Uterus (tissue), 4 donors: ENCODE measurements around the gene PLCB3. TPM values are rescaled to one million over a fixed set of nuclear protein-coding genes. Genes with fewer than 3 reads are reported as not detected.
A peak's percentile ranks its signal among the peaks of the same experiment; 100 is the strongest.

Experiments
- DNase-seq, 2 donors: peaks; one replicate each; pipeline ENCODE4 v3.0.0-alpha.2; 2019 to 2020
- H3K27ac ChIP-seq, 2 donors: fragments of 200-600 bp; sonication (generic); 1 replicate in 1 of 2; 2 replicates in 1 of 2; pipeline ENCODE4 v1.5.1; 2016 to 2018
- H3K27me3 ChIP-seq, 2 donors: fragments of 200-600 bp; sonication (generic); one replicate each; pipeline ENCODE4 v1.5.1; 2018 to 2019; ENCODE audit warnings: control low read depth in 1 of 2
- H3K36me3 ChIP-seq, 2 donors: fragments of 200-600 bp; sonication (generic); one replicate each; pipeline ENCODE4 v1.5.1; 2019; ENCODE audit warnings: control low read depth in 1 of 2
- H3K4me1 ChIP-seq, 2 donors: fragments of 200-600 bp; sonication (generic); one replicate each; pipeline ENCODE4 v1.5.1; 2018 to 2019; ENCODE audit warnings: control low read depth in 1 of 2
- H3K4me3 ChIP-seq, 2 donors: fragments of 200-600 bp; sonication (generic); 1 replicate in 1 of 2; 2 replicates in 1 of 2; pipeline ENCODE4 v1.5.1; 2018 to 2019; ENCODE audit warnings: mild to moderate bottlenecking in 1 of 2
- H3K9me3 ChIP-seq, 2 donors: fragments of 200-600 bp; sonication (generic); one replicate each; pipeline ENCODE4 v1.5.1; 2019; ENCODE audit warnings: control low read depth in 1 of 2
- POLR2A ChIP-seq, 2 donors: fragments of 450-650 bp; IDR thresholded peaks; one replicate each; pipeline ENCODE4 v1.6.1; 2016; ENCODE audit warnings: antibody characterized with exemption in 2 of 2, mild to moderate bottlenecking in 1 of 2, moderate library complexity in 1 of 2
- intact Hi-C: fragments of 100-400 bp; cut with DNase I; formaldehyde crosslinking; loops from one replicate; pipeline ENCODE4 v1.15.1; 2023; ENCODE audit warnings: low total_unique reads
- total RNA-seq, 4 donors: library from RNA; depleted of rRNA in 3 of 4; stranded (reverse); fragments of >200 nt in 3 of 4; gene quantifications; one replicate each; pipeline versions ENCODE4 v1.1.0 to v1.2.4, GENCODE V29; 2014 to 2023
- TF ChIP-seq, protein P1 (sequence below), 4 experiments: fragments of 200-600 bp in 2 of 4; fragments of 450-650 bp in 2 of 4; sonication (generic) in 2 of 4; IDR thresholded peaks; one replicate each; pipeline ENCODE4 v1.5.1; 2016 to 2019; ENCODE audit warnings: antibody characterized with exemption in 4 of 4, mild to moderate bottlenecking in 2 of 4, moderate library complexity in 1 of 4
- donor health status: DM: yes; HTN: yes; CAD: no.

PLCB3 gene
- total RNA-seq, 4 donors from 2014 or later: 10.0 to 39.5 (median 21.8) TPM

DNA sequence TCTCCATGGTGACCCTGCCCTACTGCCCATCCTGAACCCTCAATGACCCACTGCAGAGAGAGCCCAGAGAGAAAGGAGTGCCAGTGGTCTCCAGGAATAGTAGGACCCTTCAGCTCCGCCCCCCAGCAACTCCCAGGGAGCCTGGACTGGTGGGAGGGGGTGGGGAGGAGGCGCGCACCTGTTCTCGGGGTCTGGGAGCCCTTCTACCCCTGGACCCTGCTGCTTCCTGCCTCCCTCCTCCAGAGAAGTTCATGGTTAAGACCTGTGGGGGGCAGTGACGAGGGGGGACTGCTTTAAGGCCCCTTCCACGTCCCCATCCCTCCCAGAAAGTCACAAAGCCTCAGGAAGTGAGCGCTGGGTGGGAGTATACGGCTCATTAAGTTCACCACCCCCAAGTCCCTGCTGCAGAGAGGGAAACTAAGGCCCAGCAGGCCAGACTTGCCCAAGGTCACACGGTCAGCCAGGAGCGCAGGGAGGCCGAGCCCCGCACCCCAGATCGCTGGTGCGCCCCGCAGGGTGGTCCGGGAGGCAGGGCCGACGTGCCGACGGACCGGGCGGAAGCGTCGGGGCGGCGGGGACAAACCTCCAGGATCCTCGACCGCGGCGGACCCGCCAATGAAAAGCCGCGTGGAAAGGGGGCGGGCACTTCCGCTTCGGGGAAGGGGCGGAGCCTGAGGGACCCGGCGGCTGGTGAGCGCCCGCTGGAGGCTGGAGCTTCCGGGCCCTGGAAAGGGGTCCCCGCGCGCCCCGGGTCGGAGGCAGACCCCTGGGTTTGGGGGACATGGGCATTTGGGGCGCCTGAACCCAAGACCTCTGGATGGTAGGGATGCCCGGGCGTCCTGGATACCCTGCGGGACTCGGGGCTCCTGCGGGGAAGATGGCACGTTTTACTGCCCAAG lies 25.5 kb upstream of the PLCB3 start, which contains the start of the genes NUDT22 and TRPT1:
TSS of gene NUDT22 (plus strand) at position 667 of the 899 bp plus-strand sequence. CDS start 379 bp downstream, outside the sequence.
TSS of gene TRPT1 (minus strand) at position 579 of the 899 bp plus-strand sequence. CDS start at position 253, 326 bp downstream.
- TF ChIP-seq, protein P1, sequence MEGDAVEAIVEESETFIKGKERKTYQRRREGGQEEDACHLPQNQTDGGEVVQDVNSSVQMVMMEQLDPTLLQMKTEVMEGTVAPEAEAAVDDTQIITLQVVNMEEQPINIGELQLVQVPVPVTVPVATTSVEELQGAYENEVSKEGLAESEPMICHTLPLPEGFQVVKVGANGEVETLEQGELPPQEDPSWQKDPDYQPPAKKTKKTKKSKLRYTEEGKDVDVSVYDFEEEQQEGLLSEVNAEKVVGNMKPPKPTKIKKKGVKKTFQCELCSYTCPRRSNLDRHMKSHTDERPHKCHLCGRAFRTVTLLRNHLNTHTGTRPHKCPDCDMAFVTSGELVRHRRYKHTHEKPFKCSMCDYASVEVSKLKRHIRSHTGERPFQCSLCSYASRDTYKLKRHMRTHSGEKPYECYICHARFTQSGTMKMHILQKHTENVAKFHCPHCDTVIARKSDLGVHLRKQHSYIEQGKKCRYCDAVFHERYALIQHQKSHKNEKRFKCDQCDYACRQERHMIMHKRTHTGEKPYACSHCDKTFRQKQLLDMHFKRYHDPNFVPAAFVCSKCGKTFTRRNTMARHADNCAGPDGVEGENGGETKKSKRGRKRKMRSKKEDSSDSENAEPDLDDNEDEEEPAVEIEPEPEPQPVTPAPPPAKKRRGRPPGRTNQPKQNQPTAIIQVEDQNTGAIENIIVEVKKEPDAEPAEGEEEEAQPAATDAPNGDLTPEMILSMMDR (IDR thresholded peaks at IDR 0.05): peak in 3 of 4 experiments; percentile 13 to 44 (median 24)
- TF ChIP-seq POLR2A (IDR thresholded peaks at IDR 0.05): peak; percentile 83 to 90
- peak; percentile 90 to 93 for DNase-seq
- Histone ChIP-seq H3K27me3 (no peaks in the 10 kb centered on the region), H3K9me3 (no peaks in the 10 kb centered on the region), H3K36me3 (no peaks in the 10 kb centered on the region), H3K4me3 (peak within 1 kb of the TSS; percentile 76 to 99), H3K27ac (peak within 1 kb of the TSS; percentile 85 to 91), H3K4me1 (peaks cover 1 to 25% of the 10 kb centered on the region in 2 donors)
- intact Hi-C loops: no loop called here

DNA sequence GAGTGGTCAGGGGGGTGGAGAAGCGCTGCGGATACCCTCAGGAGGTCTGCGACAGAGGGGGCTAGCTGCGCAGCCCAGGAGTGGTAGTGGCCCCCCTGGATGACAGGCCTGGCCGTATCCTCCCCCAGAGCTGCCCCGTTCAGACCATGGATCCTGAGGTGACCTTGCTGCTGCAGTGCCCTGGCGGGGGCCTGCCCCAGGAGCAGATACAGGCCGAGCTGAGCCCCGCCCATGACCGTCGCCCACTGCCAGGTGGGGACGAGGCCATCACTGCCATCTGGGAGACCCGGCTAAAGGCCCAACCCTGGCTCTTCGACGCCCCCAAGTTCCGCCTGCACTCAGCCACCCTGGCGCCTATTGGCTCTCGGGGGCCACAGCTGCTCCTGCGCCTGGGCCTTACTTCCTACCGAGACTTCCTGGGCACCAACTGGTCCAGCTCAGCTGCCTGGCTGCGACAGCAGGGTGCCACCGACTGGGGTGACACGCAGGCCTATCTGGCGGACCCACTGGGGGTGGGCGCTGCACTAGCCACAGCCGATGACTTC lies 24.8 kb upstream of the PLCB3 start:
- H3K27ac ChIP-seq: peak overlapping the region; percentile 85 to 91
- peak; percentile 43 to 53 for DNase-seq
- intact Hi-C loops: no loop called here
- no peaks in the 10 kb centered on the region for H3K27me3 ChIP-seq
- H3K36me3 ChIP-seq: no peaks in the 10 kb centered on the region
- TF ChIP-seq, protein P1 (IDR thresholded peaks at IDR 0.05): no peak
- no peak for TF ChIP-seq POLR2A (IDR thresholded peaks at IDR 0.05)
- H3K4me3 ChIP-seq: peak overlapping the region; percentile 76 to 99
- H3K9me3 ChIP-seq: no peaks in the 10 kb centered on the region
- H3K4me1 ChIP-seq: peaks cover 4 to 25% of the 10 kb centered on the region in 2 donors

DNA sequence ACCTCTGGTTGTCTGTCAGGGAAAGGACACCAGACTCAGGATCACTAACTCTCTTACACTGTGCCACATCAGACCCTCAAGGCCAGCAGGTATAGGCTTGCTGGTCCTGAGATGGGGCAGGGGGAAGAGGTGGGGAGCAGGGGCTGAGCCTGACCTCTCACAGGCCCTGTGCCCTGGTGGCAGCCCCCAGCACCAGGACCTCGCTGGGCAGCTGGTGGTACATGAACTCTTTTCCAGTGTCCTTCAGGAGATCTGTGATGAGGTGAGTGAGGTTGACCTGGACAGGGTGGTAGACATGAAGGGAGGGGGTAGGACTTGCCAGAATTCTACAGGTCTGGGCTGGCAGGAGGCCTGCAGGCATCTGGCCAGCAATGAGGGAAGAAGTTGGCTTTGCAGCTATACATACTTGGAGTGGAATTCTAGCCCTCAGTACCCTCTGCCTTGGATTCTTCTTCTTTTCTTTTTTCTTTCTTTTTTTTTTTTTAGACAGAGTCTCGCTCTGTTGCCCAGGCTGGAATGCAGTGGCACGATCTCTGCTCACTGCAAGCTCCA lies 23.8 kb upstream of the PLCB3 start:
- Histone ChIP-seq H3K4me1 (peaks cover 4 to 25% of the 10 kb centered on the region in 2 donors), H3K9me3 (no peaks in the 10 kb centered on the region), H3K36me3 (no peaks in the 10 kb centered on the region), H3K27ac (no peak overlapping the region), H3K27me3 (no peaks in the 10 kb centered on the region), H3K4me3 (no peak overlapping the region)
- intact Hi-C loops: no loop called here
- TF ChIP-seq, protein P1 (IDR thresholded peaks at IDR 0.05): no peak
- no peak for TF ChIP-seq POLR2A (IDR thresholded peaks at IDR 0.05)
- peak in 1 of 2 donors; percentile 24 for DNase-seq

DNA sequence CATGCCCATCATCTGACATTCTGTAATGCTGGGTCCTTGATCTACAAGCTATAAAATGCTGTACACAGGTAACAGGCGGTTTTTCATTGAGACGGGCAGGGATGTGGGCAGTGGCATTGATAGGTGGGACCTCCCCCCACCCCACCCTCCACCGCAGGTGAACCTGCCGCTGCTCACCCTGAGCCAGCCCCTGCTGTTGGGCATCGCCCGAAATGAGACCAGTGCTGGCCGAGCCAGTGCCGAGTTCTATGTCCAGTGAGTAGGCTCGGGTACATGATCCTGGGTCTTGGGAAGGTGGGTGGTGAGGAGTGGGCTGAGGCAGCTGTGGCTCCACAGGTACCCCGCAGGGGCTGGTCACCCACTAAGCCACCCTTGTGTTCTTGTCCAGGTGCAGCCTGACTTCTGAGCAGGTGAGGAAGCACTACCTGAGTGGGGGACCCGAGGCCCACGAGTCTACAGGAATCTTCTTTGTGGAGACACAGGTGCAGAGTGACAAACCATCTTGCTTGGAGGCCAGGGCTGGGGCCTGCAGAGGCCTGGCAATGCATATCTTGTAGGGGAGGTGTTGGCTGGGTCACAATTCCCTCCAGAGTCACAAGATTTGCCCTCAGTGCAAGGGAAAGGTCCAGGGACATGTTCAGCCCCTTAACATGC lies 22.1 kb upstream of the PLCB3 start:
- Histone ChIP-seq H3K27ac (peak overlapping the region; percentile 90 to 96), H3K9me3 (no peaks in the 10 kb centered on the region), H3K27me3 (no peaks in the 10 kb centered on the region), H3K36me3 (no peaks in the 10 kb centered on the region), H3K4me1 (peaks cover 4 to 33% of the 10 kb centered on the region in 2 donors), H3K4me3 (no peak overlapping the region)
- no peak for TF ChIP-seq POLR2A (IDR thresholded peaks at IDR 0.05)
- TF ChIP-seq, protein P1 (IDR thresholded peaks at IDR 0.05): no peak
- intact Hi-C loops: no loop called here
- peak in 1 of 2 donors; percentile 26 for DNase-seq
